GM12878 (cell line): ENCODE results near the gene ADGRL3. TPM values are rescaled to one million over a fixed set of nuclear protein-coding genes. Genes with fewer than 3 reads are reported as not detected.

Experiments
- ATAC-seq: fragments of 200-7000 bp; cut with Tn5 transposase; 3 replicates; pipeline ENCODE4 v1.9.1; 2020; ENCODE audit warnings: mild to moderate bottlenecking, moderate library complexity
- BruUV-seq: library from RNA; stranded (reverse); fragments of 400-500 nt; replicated peaks from 2 replicates; lab custom pipeline; 2021; lab: Mats Ljungman, UMichigan
- CTCF ChIA-PET: fragments of 300-600 bp; sonication (Branson Sonifier 250); formaldehyde crosslinking; extraction: SDS; loops from one replicate; lab custom pipeline; 2021; ENCODE audit warnings: inconsistent platforms; lab: Yijun Ruan, JAX
- POLR2A ChIA-PET: fragments of 350-600 bp; formaldehyde crosslinking; extraction: SDS; loops from one replicate; lab custom pipeline; 2021; ENCODE audit warnings: inconsistent platforms; lab: Charles Lee
- RAD21 ChIA-PET: fragments of 300-600 bp; sonication (Branson Sonifier 250); formaldehyde crosslinking; loops from one replicate; lab custom pipeline; 2023; ENCODE audit warnings: antibody characterized with exemption; ENCODE audit not compliant: unreplicated experiment; lab: Charles Lee
- SMC1A ChIA-PET: fragments of 300-600 bp; sonication (Branson Sonifier 250); formaldehyde crosslinking; loops from one replicate; lab custom pipeline; 2023; ENCODE audit not compliant: unreplicated experiment, uncharacterized antibody; lab: Charles Lee
- DNase-seq: peaks from one replicate; pipeline ENCODE4 v3.0.0-alpha.2; 2011; ENCODE audit warnings: low read depth, low spot score
- FAIRE-seq: peaks from 3 replicates; lab custom pipeline; 2011; peaks lifted over from hg19 to GRCh38; lab: Jason Lieb, UNC
- H2AFZ ChIP-seq: 2 replicates; pipeline ENCODE4 v1.6.0; 2011; ENCODE audit warnings: low read depth, low read length, control low read depth; ENCODE audit not compliant: control insufficient read depth
- H3K27ac ChIP-seq: 2 replicates; pipeline ENCODE4 v1.5.1; 2011; ENCODE audit warnings: control low read depth; ENCODE audit not compliant: control insufficient read depth, insufficient read depth
- H3K27me3 ChIP-seq, 2 experiments: replicated peaks in 1 of 2; 2 replicates each; pipeline versions ENCODE4 v1.6.0 to v1.6.1; 2011; ENCODE audit warnings: low read length in 1 of 2; ENCODE audit not compliant: control insufficient read depth in 2 of 2, insufficient read depth in 2 of 2
- H3K36me3 ChIP-seq, 2 experiments: 2 replicates each; pipeline ENCODE4 v1.5.1; 2011; ENCODE audit warnings: low read length in 1 of 2; ENCODE audit not compliant: control insufficient read depth in 2 of 2, insufficient read depth in 2 of 2
- H3K4me1 ChIP-seq: 2 replicates; pipeline ENCODE4 v1.6.1; 2011; ENCODE audit warnings: mild to moderate bottlenecking, low read length, moderate library complexity, mixed read lengths; ENCODE audit not compliant: control insufficient read depth, insufficient read depth
- H3K4me2 ChIP-seq: 2 replicates; pipeline ENCODE4 v1.6.0; 2011; ENCODE audit warnings: control low read depth; ENCODE audit not compliant: control insufficient read depth, insufficient read depth
- H3K4me3 ChIP-seq: fragments of 200-600 bp; sonication (generic); 2 replicates; pipeline ENCODE4 v1.5.1; 2016
- H3K79me2 ChIP-seq: 2 replicates; pipeline ENCODE4 v1.6.0; 2011; ENCODE audit warnings: low read length; ENCODE audit not compliant: control insufficient read depth, insufficient read depth
- H3K9ac ChIP-seq: 2 replicates; pipeline ENCODE4 v1.8.0; 2011; ENCODE audit warnings: low read length, control low read depth, mixed read lengths; ENCODE audit not compliant: control insufficient read depth, insufficient read depth
- H3K9me3 ChIP-seq: replicated peaks from 3 replicates; pipeline ENCODE4 v1.5.1; 2011; ENCODE audit warnings: mild to moderate bottlenecking, low read length; ENCODE audit not compliant: control insufficient read depth, insufficient read depth
- H4K20me1 ChIP-seq: 2 replicates; pipeline ENCODE4 v1.6.0; 2011; ENCODE audit not compliant: control insufficient read depth, insufficient read depth
- CEBPB ChIP-seq, 2 experiments: fragments of 150-350 bp in 1 of 2; IDR thresholded peaks; 2 replicates each; pipeline ENCODE4 v1.6.1; 2012 to 2014; ENCODE audit warnings: low read depth in 2 of 2, low read length in 2 of 2, borderline replicate concordance in 1 of 2, inconsistent platforms in 1 of 2
- CREM ChIP-seq: IDR thresholded peaks from 2 replicates; pipeline ENCODE4 v1.6.1; 2014; ENCODE audit warnings: antibody characterized with exemption, low read depth
- FOXM1 ChIP-seq: IDR thresholded peaks from 2 replicates; pipeline ENCODE4 v1.6.1; 2012; ENCODE audit warnings: low read depth, mild to moderate bottlenecking, inconsistent platforms, low read length, moderate library complexity
- GABPA ChIP-seq: IDR thresholded peaks from 2 replicates; pipeline ENCODE4 v1.6.1; 2014; ENCODE audit warnings: antibody characterized with exemption, low read depth, mild to moderate bottlenecking, inconsistent platforms
- JUND ChIP-seq: IDR thresholded peaks from 2 replicates; pipeline ENCODE4 v1.6.1; 2012; ENCODE audit warnings: low read depth, mild to moderate bottlenecking, low read length, improper control_type of control experiment, moderate library complexity
- MTA3 ChIP-seq: IDR thresholded peaks from 2 replicates; pipeline ENCODE4 v1.6.1; 2012; ENCODE audit warnings: low read length, inconsistent platforms, borderline replicate concordance
- SKIL ChIP-seq: fragments of 450-650 bp; IDR thresholded peaks from 2 replicates; pipeline ENCODE4 v1.6.1; 2017; ENCODE audit warnings: mild to moderate bottlenecking, low read depth, inconsistent platforms; ENCODE audit not compliant: poor library complexity, severe bottlenecking
- STAT1 ChIP-seq: fragments of 450-650 bp; conservative IDR thresholded peaks from 2 replicates; pipeline ENCODE4 v1.6.1; 2014; ENCODE audit warnings: antibody characterized with exemption, mild to moderate bottlenecking
- YBX1 ChIP-seq: fragments of 450-650 bp; IDR thresholded peaks from 2 replicates; pipeline ENCODE4 v1.6.1; 2016; ENCODE audit warnings: antibody characterized with exemption
- ZNF207 ChIP-seq: fragments of 450-650 bp; IDR thresholded peaks from 2 replicates; pipeline ENCODE4 v1.6.1; 2014; ENCODE audit warnings: antibody characterized with exemption, mild to moderate bottlenecking, borderline replicate concordance
- ZSCAN29 ChIP-seq: fragments of 450-650 bp; IDR thresholded peaks from 2 replicates; pipeline ENCODE4 v1.6.1; 2017; ENCODE audit warnings: mild to moderate bottlenecking, moderate library complexity
- WGBS: methylation state at CpG from one replicate; pipeline ENCODE4 v1.1.6; 2016; ENCODE audit warnings: low lambda C conversion rate; ENCODE audit not compliant: insufficient replicate concordance, insufficient coverage; ENCODE audit errors: missing lambda C conversion rate; 5-methylcytosine and 5-hydroxymethylcytosine counted together
- in situ Hi-C: fragments of 300-500 bp; cut with MboI; formaldehyde crosslinking; loops from 9 replicates; pipeline ENCODE4 v1.14.3; 2018; ENCODE audit warnings: mixed read lengths
- intact Hi-C: fragments of 100-400 bp; cut with micrococcal nuclease; formaldehyde crosslinking; loops from one replicate; pipeline ENCODE4 v1.14.2; 2022; ENCODE audit not compliant: unreplicated experiment
- polyA plus RNA-seq, 11 experiments: library from polyadenylated mRNA; depleted of rRNA in 4 of 11; unstranded in 6 of 11; stranded (reverse) in 5 of 11; fragments of >200 nt; fragmentation: Nextera tagmentation in 4 of 11; fragmentation: Illumina TruSeq in 1 of 11; extraction: Ambion mirVana in 4 of 11; extraction: Trizol in 1 of 11; gene quantifications; 1 replicate in 1 of 11; 2 replicates in 10 of 11; pipeline versions ENCODE4 v1.2.1 to v1.2.3, GENCODE V29; 2011 to 2016; ENCODE audit warnings: inconsistent platforms in 2 of 11, missing spikeins in 2 of 11, low read depth in 1 of 11
- total RNA-seq, 4 experiments: library from RNA; depleted of rRNA in 3 of 4; stranded (reverse); fragments of >200 nt in 3 of 4; fragmentation: Illumina TruSeq in 1 of 4; extraction: Trizol in 1 of 4; gene quantifications; 2 replicates each; pipeline versions ENCODE4 v1.2.1 to v1.2.3, GENCODE V29; 2013 to 2021
- TF ChIP-seq, protein P1 (sequence below): fragments of 450-650 bp; IDR thresholded peaks from 2 replicates; pipeline ENCODE4 v1.6.1; 2017; ENCODE audit warnings: antibody characterized with exemption, mild to moderate bottlenecking, moderate library complexity
- TF ChIP-seq, protein P2 (sequence below): IDR thresholded peaks from 2 replicates; pipeline ENCODE4 v1.6.1; 2012; ENCODE audit warnings: low read length, inconsistent platforms

The ADGRL3 gene
- total and polyA plus RNA-seq, 10 of the 15 experiments (the other 5 are each of a cell fraction or from before 2014, with no cell fraction given): 1.1 TPM; not detected in 9

DNA sequence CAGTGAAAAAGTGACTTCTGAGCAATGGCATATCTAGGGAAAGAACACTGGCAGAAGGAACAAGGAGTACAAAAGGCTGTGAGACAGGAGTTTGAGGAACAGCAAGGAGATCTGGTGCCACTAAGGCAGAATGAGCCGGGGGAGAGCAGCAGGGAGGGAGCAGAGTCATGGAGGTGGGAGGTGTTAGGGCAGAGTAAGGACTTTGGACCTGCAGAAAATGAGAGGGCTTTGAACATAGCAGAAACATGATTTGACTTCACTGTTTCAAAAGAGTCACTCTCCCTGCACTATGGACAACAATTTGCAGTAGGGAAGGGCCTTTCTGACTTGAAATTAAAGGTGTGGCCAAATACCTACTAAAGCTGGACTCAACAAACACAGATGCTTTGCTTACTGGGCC lies 356.2 kb downstream of the ADGRL3 start (continued):
- TF ChIP-seq, protein P1, sequence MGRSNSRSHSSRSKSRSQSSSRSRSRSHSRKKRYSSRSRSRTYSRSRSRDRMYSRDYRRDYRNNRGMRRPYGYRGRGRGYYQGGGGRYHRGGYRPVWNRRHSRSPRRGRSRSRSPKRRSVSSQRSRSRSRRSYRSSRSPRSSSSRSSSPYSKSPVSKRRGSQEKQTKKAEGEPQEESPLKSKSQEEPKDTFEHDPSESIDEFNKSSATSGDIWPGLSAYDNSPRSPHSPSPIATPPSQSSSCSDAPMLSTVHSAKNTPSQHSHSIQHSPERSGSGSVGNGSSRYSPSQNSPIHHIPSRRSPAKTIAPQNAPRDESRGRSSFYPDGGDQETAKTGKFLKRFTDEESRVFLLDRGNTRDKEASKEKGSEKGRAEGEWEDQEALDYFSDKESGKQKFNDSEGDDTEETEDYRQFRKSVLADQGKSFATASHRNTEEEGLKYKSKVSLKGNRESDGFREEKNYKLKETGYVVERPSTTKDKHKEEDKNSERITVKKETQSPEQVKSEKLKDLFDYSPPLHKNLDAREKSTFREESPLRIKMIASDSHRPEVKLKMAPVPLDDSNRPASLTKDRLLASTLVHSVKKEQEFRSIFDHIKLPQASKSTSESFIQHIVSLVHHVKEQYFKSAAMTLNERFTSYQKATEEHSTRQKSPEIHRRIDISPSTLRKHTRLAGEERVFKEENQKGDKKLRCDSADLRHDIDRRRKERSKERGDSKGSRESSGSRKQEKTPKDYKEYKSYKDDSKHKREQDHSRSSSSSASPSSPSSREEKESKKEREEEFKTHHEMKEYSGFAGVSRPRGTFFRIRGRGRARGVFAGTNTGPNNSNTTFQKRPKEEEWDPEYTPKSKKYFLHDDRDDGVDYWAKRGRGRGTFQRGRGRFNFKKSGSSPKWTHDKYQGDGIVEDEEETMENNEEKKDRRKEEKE: no peak
- TF ChIP-seq STAT1 (no peak), MTA3 (no peak), FOXM1 (no peak)

- WGBS: 29% methylated on average over 3 of the region's 3 CpGs
- in situ Hi-C loops: no loop called here
- RAD21 ChIA-PET: no interaction called here
- TF ChIP-seq ZNF207 (no peak), YBX1 (no peak), GABPA (no peak), CEBPB (IDR thresholded peaks at IDR 0.05; ENCODE audit: borderline replicate concordance in 1 of 2, low read depth in 2 of 2, low read length in 2 of 2) (no peak), ZSCAN29 (no peak), CREM (no peak), SKIL (no peak), JUND (no peak)
- TF ChIP-seq, protein P2, sequence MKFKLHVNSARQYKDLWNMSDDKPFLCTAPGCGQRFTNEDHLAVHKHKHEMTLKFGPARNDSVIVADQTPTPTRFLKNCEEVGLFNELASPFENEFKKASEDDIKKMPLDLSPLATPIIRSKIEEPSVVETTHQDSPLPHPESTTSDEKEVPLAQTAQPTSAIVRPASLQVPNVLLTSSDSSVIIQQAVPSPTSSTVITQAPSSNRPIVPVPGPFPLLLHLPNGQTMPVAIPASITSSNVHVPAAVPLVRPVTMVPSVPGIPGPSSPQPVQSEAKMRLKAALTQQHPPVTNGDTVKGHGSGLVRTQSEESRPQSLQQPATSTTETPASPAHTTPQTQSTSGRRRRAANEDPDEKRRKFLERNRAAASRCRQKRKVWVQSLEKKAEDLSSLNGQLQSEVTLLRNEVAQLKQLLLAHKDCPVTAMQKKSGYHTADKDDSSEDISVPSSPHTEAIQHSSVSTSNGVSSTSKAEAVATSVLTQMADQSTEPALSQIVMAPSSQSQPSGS: no peak
- TF ChIP-seq, all 136 proteins: peak for 0
- no peaks in the 10 kb centered on the region for H3K4me1 ChIP-seq
- no peak overlapping the region for H3K9ac ChIP-seq
- ChIA-PET SMC1A (no interaction called here), POLR2A (no interaction called here), CTCF (no interaction called here)
- H2AFZ ChIP-seq: no peak overlapping the region
- no peaks in the 10 kb centered on the region for H3K9me3 ChIP-seq
- no peak overlapping the region for H3K27ac ChIP-seq
- intact Hi-C loops: no loop called here
- H3K79me2 ChIP-seq: no peaks in the 10 kb centered on the region
- no peak for ATAC-seq
- no TSS peak for BruUV-seq
- no peak for FAIRE-seq
- no peak overlapping the region for H3K4me3 ChIP-seq
- no peak for DNase-seq
- H3K36me3 ChIP-seq: no peaks in the 10 kb centered on the region
- H3K27me3 ChIP-seq: no peaks in the 10 kb centered on the region
- no peak overlapping the region for H3K4me2 ChIP-seq
- H4K20me1 ChIP-seq: no peaks in the 10 kb centered on the region
These were observed 359.3 kb downstream of the ADGRL3 start for GRCh38 chr4:61559396-61559795.
